SH-SY5Y (cell line): ENCODE results near the gene NTM.

ENCODE experiments used
- GATA2 ChIP-seq: IDR thresholded peaks from 2 replicates; pipeline ENCODE4 v1.6.1; 2011; ENCODE audit warnings: mild to moderate bottlenecking, low read depth, low read length
- GATA3 ChIP-seq: IDR thresholded peaks from 2 replicates; pipeline ENCODE4 v1.6.1; 2011; ENCODE audit warnings: low read depth, mild to moderate bottlenecking, low read length, moderate library complexity

DNA sequence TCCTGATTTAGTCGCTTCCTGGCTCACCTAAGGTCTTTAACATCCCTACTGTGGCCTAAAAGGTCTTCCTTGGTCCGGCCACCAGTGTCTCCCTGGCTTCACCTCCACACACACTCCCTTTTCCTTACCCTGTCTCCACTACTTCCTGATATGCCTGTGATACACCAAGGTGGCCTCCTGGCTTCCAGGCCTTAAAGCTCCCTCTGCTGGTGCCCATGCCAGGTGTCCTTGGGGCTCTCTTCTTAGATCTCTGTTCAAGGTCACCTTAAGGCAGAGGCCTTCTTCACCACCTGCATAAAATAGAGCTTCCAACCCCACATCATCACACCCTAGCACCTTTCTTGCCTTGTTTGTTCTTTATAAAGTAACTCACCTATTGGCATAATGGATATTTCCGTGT lies 787.7 kb downstream of the NTM start:
- TF ChIP-seq GATA2 (no peak), GATA3 (no peak)
